DMS 273 treated with DMSO at 0.1 percent for 48 hours (cell line): ENCODE results near the gene FGB.
"Not testable (repeated sequence)": the region's sequence is repeated elsewhere in the genome, so short reads cannot be mapped to it uniquely, and the experiment has no call there.

Source experiments
- DNase-seq: peaks from one replicate; lab custom pipeline; 2025; lab: John Stamatoyannopoulos, UW

Gene FGB

GRCh38 chr4:154597281-154597680 lies 34.5 kb downstream of the FGB start:
- not testable (repeated sequence) for DNase-seq

GRCh38 chr4:154597798-154598774 lies 35.3 kb downstream of the FGB start:
- no peak for DNase-seq

DNA sequence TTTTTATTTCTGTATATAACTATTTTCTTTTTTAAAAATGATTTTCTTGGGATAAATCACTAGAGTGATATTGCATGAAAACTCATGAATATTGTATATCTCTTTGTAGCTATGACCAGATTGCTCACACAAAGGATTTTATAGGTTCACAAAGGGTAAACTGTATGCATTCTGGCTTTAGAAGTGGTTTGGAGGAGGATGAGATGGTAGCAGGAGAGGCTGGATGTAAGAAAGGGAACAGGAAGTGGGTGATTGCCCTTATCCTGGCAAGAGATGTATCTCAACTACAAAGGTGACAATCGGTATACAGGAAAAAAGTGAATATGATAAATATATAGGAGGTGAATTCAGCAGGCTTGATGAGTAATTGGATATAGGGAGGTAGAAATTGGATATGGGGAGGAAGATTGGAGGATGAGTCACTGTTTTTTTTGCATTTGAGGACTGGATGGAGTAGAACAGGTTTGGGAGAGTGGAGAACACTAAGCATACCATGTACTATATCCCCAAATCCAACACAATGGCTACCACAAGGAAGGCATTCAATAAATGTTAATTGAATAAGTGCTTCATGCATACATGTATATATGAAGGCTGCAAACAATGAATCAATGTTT lies 39.7 kb downstream of the FGB start:
- DNase-seq, result no peak

- no peak for DNase-seq
Observed at GRCh38 chr4:154603033-154603943, 40.5 kb downstream of the FGB start.

- DNase-seq, result no peak
Observed at GRCh38 chr4:154604696-154605200, 41.9 kb downstream of the FGB start.

DNA sequence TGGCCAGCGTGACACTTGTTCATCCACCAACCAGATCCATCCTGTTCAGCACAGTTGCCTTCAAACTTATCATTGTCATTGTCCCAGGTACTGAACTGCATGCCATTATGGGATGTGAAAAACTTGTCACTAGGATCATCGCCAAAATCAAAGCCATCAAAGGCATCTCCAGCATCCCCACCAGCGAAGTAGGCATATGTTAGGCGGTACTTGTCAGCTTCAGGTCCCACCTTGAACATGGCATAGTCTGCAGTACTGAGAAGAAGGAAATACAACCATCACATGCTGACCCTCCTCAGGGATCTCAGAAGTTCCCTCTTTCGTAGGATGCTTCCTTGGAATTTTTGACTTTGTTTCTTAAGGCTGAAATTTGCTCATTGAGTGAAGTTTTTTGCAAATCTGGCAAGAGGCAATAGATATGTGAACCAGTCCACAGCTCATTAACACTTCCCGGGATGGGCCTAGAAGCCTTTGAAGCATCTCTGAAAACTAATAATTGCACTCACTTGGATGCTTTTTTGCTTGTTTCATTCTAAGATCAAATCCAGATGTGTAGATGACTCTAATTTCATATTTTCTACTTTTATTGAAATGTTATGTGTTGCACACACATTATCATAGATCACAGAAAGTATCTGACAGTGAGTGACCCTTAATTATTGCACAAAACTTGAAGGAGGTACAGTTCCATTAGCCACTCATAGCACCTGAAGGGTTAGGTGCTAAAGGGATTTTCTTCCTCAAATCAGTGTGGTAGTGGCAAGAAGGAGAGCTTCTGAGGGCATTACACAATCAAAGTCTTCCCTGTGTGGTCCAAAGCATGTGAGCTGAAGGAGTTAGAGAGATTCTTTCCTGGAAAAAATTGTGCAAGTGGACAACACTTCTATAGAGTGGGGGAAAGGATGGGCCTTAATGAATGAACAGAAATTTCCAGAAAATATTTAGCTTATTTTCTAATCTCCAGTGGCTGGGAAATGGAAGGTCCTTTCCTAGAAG lies 44.2 kb downstream of the FGB start:
- no peak for DNase-seq

GRCh38 chr4:154608361-154609252 lies 45.8 kb downstream of the FGB start:
- no peak for DNase-seq

- no peak for DNase-seq
Observed at GRCh38 chr4:154609532-154609931, 46.7 kb downstream of the FGB start.

DNA sequence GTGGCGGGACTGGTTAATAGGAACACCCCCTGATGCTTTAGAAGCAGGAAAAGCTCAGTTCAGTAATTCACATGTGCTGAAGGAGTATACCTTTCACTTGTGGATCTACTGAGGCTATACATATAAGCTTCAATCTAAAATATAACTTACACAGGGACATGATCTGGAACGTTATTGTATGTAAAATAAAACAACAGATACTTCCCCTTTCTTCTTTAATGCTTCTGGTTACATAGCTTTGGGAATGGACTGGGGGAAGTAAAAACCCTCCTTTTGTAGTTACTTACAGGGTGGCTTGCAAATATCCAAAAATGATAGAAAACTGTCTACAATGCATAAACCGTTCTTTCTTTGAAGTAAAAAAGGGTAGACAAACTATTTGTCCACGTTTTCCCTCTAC lies 47.8 kb downstream of the FGB start:
- DNase-seq, result no peak

GRCh38 chr4:154611833-154612232 lies 49.0 kb downstream of the FGB start:
- DNase-seq, result no peak

DNA sequence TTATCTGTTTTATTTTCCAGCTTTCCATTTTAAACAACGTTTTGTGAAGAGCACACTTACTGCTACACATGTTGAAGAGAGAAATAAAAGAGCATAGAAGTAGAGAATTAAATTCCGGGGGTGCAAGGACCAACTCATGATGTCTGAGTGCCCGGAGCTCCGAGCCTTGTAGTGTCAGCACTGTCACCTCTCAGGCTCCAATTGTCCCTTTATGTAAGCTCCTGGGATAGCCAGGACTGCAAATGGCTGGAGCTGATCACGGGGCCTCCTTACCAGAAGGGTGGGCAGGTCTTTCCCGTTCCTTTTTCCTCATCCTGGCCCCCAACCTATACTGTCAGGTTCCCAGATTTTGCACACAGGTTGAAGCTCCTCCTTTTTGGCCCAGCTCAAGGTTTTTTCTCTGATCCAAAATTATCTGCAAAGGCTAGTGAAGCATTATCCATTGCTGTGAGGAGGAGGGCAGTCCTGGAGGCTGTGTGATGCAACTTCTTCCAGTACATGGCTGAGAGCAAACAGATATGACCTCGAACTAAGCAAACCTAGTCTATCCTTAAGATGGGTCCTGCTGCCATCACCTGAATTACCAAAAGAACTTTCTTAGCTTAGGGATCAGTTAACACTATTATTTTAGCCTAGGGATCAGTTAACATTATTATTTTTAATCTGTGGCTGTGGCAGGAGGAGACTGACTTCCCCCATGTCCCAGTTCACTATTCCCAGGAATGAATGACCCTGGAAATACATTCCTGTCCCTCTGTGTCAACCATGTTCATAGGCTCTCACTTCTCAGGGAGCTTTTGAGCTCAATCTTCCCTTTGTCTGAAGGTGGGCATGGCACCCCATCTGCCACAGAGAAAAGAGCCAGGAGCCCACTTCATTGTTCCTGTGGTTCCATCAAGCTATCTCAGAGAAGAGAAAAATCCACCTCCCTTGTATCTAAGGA lies 49.9 kb downstream of the FGB start, which contains the start of gene FGG:
TSS of gene FGG (minus strand) at position 185 of the 943 bp plus-strand sequence. CDS start at position 138, 47 bp downstream.
- no peak for DNase-seq

GRCh38 chr4:154614306-154614705 lies 51.5 kb downstream of the FGB start:
- DNase-seq, result no peak

- no peak for DNase-seq
Observed at GRCh38 chr4:154615211-154615610, 52.4 kb downstream of the FGB start.

GRCh38 chr4:154616287-154616686 lies 53.5 kb downstream of the FGB start:
- no peak for DNase-seq

GRCh38 chr4:154616731-154617130 lies 53.9 kb downstream of the FGB start:
- DNase-seq, result no peak

DNA sequence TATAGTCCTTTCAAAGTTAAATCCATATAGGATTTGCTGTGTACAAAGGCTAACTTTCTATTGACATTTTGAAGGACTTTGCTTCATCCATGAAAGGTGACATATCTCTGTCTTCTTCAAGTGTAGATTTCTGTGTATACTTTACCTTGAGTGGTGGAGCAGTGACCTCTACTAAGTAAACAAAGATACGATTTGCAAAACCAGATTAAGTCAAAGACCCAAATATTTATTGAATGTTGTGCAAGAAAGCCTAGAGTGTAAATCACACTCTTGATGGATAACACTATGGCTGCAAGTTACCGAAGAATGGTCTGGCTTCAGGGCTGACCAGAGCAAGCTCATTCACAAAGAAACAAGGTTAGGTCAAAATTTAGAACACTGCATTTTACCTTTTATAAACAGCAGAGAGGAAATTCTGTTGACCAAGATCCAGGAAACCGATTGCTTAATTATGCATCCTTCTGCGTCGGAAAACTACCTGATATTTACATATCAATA lies 55.1 kb downstream of the FGB start:
- no peak for DNase-seq

- DNase-seq, result no peak
Observed at GRCh38 chr4:154618708-154619315, 56.0 kb downstream of the FGB start.

DNA sequence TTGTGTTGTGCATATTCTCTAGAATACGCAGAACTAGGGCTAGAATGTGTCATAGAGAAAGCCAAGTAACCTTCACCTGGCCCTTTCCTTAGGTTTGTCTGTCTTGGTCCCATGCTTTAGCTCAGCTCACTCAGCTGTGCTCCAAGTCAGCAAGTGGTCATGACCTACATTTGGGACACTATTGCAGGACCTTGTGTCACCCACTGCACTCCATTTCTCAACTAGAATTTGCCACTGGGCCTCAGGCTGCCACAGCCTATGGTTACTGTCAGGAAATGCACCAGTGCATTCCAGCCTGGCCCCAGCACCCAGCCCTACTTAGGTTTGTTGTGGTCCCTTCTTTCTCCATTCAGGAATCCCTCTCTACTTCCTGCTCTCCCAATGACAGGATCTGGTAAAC lies 57.3 kb downstream of the FGB start:
- no peak for DNase-seq
